ENCODE results near the gene SLC7A6. TPM values are rescaled to one million over a fixed set of nuclear protein-coding genes. Genes with fewer than 3 reads are reported as not detected.

The SLC7A6 gene
- total and polyA plus RNA-seq, 2 of the 13 experiments (the other 11 are each of a cell fraction or from before 2014, with no cell fraction given): 35.8 to 70.8 TPM

DNA sequence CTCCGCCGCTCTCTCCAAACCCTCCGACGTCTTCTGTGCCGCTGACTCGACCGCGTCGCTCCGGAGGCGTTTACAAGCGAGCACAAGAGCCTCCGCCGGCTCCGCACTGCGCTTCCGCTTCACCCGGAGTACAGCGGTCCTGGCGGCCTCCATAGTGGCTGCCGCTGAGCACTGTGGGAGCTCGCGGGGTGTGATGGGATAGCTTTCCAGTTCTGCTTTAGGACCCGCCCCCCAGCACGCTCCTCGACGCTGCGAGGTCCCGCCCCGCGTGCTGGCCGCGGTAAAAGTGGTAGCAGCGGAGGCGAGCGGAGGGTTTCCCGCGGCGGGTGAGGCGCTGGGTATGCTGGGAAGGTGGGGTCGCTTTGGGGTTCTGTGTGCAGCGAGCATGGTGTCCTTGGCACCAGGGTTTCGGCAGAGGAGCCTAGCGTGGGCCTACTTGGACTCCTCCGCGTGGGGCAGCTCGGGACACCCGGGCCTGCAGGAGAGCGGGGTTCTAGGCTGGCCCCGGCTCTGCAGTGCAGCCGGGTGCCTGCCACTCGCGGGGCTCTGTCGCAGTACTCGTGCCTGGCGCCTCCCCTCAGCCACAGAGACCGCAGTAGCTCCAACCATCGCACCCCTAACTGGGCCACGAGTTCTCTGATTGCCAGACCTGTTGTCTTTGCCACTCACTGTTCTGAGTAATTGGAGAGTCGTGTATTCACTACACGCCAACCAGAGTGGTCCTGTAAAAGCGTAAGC, 46.6 kb downstream of the SLC7A6 start, which contains the start of the genes PRMT7 and SLC7A6OS (continued):
- TF ChIP-seq MEF2D (CRISPR knock-in tag; IDR thresholded peaks at IDR 0.05): peak; percentile 98
- TF ChIP-seq ZNF589 (CRISPR knock-in tag; conservative IDR thresholded peaks at IDR 0.05): peak; percentile 100
- peak; percentile 93 for TF ChIP-seq SKIL (CRISPR knock-in tag; IDR thresholded peaks at IDR 0.05; ENCODE audit: borderline replicate concordance)
- TF ChIP-seq RFX1 (IDR thresholded peaks at IDR 0.05): no peak
- TF ChIP-seq ZIK1 (CRISPR knock-in tag; IDR thresholded peaks at IDR 0.05; ENCODE audit: borderline replicate concordance, low read depth): peak; percentile 99
- peak; percentile 99 for TF ChIP-seq ZBTB20 (CRISPR knock-in tag; IDR thresholded peaks at IDR 0.05; ENCODE audit: borderline replicate concordance, low read depth)
- peak; percentile 94 for TF ChIP-seq POGZ (CRISPR knock-in tag; IDR thresholded peaks at IDR 0.05)
- peak; percentile 98 for TF ChIP-seq HIVEP1 (CRISPR knock-in tag; IDR thresholded peaks at IDR 0.05)
- peak; percentile 99 for TF ChIP-seq ZNF83 (CRISPR knock-in tag; IDR thresholded peaks at IDR 0.05; ENCODE audit: borderline replicate concordance)
- peak; percentile 98 for TF ChIP-seq ZNF264 (CRISPR knock-in tag; IDR thresholded peaks at IDR 0.05)
- TF ChIP-seq CENPT (CRISPR knock-in tag; IDR thresholded peaks at IDR 0.05; ENCODE audit: low read depth): peak; percentile 99
- peak; percentile 99 for TF ChIP-seq TOPORS (CRISPR knock-in tag; IDR thresholded peaks at IDR 0.05)
- TF ChIP-seq STAG1 (CRISPR knock-in tag; IDR thresholded peaks at IDR 0.05): peak; percentile 20; the same call in 1 of the 2 replicates
- TF ChIP-seq TFDP1 (CRISPR knock-in tag; IDR thresholded peaks at IDR 0.05; ENCODE audit: borderline replicate concordance): peak; percentile 99
- no peak for TF ChIP-seq NBN (conservative IDR thresholded peaks at IDR 0.05)
- peak; percentile 97 for TF ChIP-seq PHF8 (CRISPR knock-in tag; IDR thresholded peaks at IDR 0.05)
- no peak for TF ChIP-seq TBP (CRISPR knock-in tag; IDR thresholded peaks at IDR 0.05)
- TF ChIP-seq, protein P1, sequence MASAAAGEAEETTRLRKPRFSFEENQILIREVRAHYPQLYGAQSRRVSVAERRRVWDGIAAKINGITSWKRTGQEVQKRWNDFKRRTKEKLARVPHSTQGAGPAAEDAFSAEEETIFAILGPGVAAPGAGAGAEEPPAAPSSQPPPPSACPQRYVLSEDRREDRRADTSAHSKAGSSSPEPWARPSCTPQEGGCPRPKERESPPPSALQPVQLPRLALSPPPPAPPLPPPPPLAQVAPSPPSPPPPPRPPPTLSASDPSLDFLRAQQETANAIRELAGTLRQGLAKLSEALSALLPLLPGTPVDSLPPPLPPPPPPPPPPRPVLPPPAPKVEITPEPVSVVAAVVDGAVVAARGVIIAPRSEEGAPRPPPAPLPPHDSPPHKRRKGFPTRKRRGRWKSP (CRISPR knock-in tag; IDR thresholded peaks at IDR 0.05): peak; percentile 98
- no peak for TF ChIP-seq SOX13 (IDR thresholded peaks at IDR 0.05)
- peak in 1 of 2 experiments; percentile 61; a peak in 1 of 4 replicates for TF ChIP-seq SOX13 (CRISPR knock-in tag; conservative IDR thresholded peaks at IDR 0.05 in 1 of 2, IDR thresholded peaks at IDR 0.05 in 1 of 2)
- peak; percentile 61; the same call in 1 of the 2 replicates for TF ChIP-seq ZNF460 (CRISPR knock-in tag; IDR thresholded peaks at IDR 0.05; ENCODE audit: borderline replicate concordance)
- TF ChIP-seq MLXIP (CRISPR knock-in tag; IDR thresholded peaks at IDR 0.05; ENCODE audit: borderline replicate concordance): peak; percentile 97; the same call in 1 of the 2 replicates
